Suprapubic skin (tissue), 3 donors: ENCODE measurements around the gene PFDN2.

Experiments
- CTCF ChIP-seq, 2 donors: fragments of 200-600 bp in 1 of 2; fragments of 450-650 bp in 1 of 2; sonication (generic) in 1 of 2; IDR thresholded peaks; one replicate each; pipeline ENCODE4 v1.5.1; 2016 to 2019; ENCODE audit warnings: antibody characterized with exemption in 2 of 2, mild to moderate bottlenecking in 1 of 2, moderate library complexity in 1 of 2
- POLR2AphosphoS5 ChIP-seq, 3 donors: sonication (generic); formaldehyde crosslinking; IDR thresholded peaks; one replicate each; pipeline ENCODE4 v1.6.1; 2017; ENCODE audit warnings: antibody characterized with exemption in 3 of 3

GRCh38 chr1:161068306-161069234, 49.3 kb downstream of the PFDN2 start:
- TF ChIP-seq CTCF (IDR thresholded peaks at IDR 0.05) (no peak), POLR2AphosphoS5 (IDR thresholded peaks at IDR 0.05) (no peak)
